Gastrocnemius medialis (tissue), 4 donors: ENCODE measurements around the gene SUPT4H1.

Experiments
- POLR2A ChIP-seq, 2 donors: fragments of 450-650 bp; IDR thresholded peaks; one replicate each; pipeline ENCODE4 v1.6.1; 2017; ENCODE audit warnings: antibody characterized with exemption in 2 of 2, mild to moderate bottlenecking in 2 of 2, moderate library complexity in 2 of 2
- TF ChIP-seq, protein P1 (sequence below), 5 experiments: fragments of 450-650 bp in 3 of 5; fragments of 200-600 bp in 2 of 5; sonication (generic) in 2 of 5; IDR thresholded peaks in 4 of 5; conservative IDR thresholded peaks in 1 of 5; 1 replicate in 4 of 5; 2 replicates in 1 of 5; pipeline ENCODE4 v1.5.1; 2016 to 2019; ENCODE audit warnings: antibody characterized with exemption in 5 of 5, mild to moderate bottlenecking in 3 of 5, moderate library complexity in 3 of 5

DNA sequence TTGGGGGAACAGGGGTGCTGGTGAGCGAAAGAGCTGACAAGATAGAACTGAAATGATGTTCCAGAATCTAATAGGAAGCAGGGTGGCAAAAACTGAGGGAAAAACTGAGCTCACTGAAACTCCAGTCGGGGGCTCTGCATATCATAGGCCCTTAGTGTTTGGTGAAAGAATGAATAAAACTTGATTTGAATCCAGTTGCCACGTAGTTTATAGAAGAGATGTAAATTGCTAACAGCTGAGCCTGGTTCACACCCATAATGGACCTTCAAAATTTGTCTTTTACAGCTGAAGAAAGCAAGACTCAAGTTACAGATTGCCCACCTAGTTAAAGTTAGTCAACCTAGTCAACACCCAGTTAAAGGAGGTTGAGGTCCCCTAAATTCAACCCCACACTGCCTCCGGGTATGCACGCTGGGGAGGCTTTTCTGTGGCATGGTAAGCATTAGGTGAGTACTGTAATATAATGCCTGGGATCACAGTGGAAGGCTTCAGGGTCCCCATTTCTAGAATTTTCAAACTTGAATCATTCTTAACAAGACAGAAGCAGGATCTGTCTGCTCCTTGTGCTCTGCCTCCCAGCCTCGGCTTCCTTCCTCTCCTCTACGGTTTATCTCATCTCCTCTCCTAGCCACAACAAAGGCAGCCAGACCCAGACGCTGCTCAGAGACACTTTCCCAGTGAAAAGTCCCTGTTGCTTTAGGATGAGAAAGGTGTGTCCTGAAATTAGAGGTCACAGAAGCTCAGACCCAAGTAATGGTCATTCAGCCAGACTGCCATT lies 26.9 kb upstream of the SUPT4H1 start:
- TF ChIP-seq, protein P1, sequence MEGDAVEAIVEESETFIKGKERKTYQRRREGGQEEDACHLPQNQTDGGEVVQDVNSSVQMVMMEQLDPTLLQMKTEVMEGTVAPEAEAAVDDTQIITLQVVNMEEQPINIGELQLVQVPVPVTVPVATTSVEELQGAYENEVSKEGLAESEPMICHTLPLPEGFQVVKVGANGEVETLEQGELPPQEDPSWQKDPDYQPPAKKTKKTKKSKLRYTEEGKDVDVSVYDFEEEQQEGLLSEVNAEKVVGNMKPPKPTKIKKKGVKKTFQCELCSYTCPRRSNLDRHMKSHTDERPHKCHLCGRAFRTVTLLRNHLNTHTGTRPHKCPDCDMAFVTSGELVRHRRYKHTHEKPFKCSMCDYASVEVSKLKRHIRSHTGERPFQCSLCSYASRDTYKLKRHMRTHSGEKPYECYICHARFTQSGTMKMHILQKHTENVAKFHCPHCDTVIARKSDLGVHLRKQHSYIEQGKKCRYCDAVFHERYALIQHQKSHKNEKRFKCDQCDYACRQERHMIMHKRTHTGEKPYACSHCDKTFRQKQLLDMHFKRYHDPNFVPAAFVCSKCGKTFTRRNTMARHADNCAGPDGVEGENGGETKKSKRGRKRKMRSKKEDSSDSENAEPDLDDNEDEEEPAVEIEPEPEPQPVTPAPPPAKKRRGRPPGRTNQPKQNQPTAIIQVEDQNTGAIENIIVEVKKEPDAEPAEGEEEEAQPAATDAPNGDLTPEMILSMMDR (IDR thresholded peaks at IDR 0.05 in 4 of 5, conservative IDR thresholded peaks at IDR 0.05 in 1 of 5): no peak
- no peak for TF ChIP-seq POLR2A (IDR thresholded peaks at IDR 0.05)
